Sigmoid colon (tissue), 4 donors: ENCODE measurements around the gene QSOX1.

Source experiments
- EP300 ChIP-seq, 4 donors: sonication (generic); formaldehyde crosslinking; IDR thresholded peaks; one replicate each; pipeline ENCODE4 v1.6.1; 2017; ENCODE audit warnings: antibody characterized with exemption in 4 of 4
- POLR2A ChIP-seq, 2 donors: fragments of 450-650 bp; IDR thresholded peaks; one replicate each; pipeline ENCODE4 v1.6.1; 2016; ENCODE audit warnings: antibody characterized with exemption in 2 of 2, mild to moderate bottlenecking in 2 of 2, moderate library complexity in 2 of 2
- POLR2AphosphoS5 ChIP-seq, 4 donors: sonication (generic); formaldehyde crosslinking; IDR thresholded peaks; one replicate each; pipeline ENCODE4 v1.6.1; 2017; ENCODE audit warnings: antibody characterized with exemption in 4 of 4
- TF ChIP-seq, protein P1 (sequence below), 4 experiments: fragments of 450-650 bp in 3 of 4; fragments of 200-600 bp in 1 of 4; IDR thresholded peaks; one replicate each; pipeline ENCODE4 v1.5.1; 2016 to 2019; ENCODE audit warnings: antibody characterized with exemption in 4 of 4, mild to moderate bottlenecking in 3 of 4, moderate library complexity in 2 of 4

DNA sequence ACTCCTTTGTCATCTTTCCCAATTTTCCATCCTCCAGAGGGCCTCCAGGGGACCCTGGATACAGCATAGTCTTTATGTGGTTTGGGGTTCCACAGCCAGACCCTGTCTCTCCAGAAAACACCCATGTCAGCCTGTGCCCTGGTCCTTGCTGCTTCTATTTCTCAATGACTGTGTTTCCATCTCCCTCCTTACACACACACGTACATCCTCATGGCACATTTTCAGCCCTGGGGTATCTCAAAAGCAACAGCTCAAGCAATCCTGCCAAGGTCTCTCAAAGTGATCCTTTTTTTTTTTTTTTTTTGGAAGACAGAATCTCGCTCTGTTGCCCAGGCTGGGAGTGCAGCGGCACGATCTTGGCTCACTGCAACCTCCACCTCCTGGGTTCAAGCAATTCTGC is 22.3 kb downstream of the QSOX1 start:
- TF ChIP-seq POLR2AphosphoS5 (IDR thresholded peaks at IDR 0.05) (no peak), POLR2A (IDR thresholded peaks at IDR 0.05) (no peak), EP300 (IDR thresholded peaks at IDR 0.05) (no peak)
- TF ChIP-seq, protein P1, sequence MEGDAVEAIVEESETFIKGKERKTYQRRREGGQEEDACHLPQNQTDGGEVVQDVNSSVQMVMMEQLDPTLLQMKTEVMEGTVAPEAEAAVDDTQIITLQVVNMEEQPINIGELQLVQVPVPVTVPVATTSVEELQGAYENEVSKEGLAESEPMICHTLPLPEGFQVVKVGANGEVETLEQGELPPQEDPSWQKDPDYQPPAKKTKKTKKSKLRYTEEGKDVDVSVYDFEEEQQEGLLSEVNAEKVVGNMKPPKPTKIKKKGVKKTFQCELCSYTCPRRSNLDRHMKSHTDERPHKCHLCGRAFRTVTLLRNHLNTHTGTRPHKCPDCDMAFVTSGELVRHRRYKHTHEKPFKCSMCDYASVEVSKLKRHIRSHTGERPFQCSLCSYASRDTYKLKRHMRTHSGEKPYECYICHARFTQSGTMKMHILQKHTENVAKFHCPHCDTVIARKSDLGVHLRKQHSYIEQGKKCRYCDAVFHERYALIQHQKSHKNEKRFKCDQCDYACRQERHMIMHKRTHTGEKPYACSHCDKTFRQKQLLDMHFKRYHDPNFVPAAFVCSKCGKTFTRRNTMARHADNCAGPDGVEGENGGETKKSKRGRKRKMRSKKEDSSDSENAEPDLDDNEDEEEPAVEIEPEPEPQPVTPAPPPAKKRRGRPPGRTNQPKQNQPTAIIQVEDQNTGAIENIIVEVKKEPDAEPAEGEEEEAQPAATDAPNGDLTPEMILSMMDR (IDR thresholded peaks at IDR 0.05) = no peak
